Measurements from ENCODE around the gene NFIC.

Gene NFIC

GRCh38 chr19:3458229-3459088 lies 92.1 kb downstream of the NFIC start:
- Histone ChIP-seq H2AFZ (ENCODE audit: low read depth, low read length) (no peak overlapping the region), H3K9me3 (ENCODE audit: low read length) (no peaks in the 10 kb centered on the region), H3K36me3 (ENCODE audit: insufficient read depth, low read length) (no peaks in the 10 kb centered on the region), H3K27me3 (ENCODE audit: insufficient read depth, low read length) (peaks cover 19% of the 10 kb centered on the region), H3K4me1 (ENCODE audit: insufficient read depth, low read length) (peaks cover 20% of the 10 kb centered on the region), H3K4me3 (ENCODE audit: low read length) (no peak overlapping the region)

- H2AFZ ChIP-seq (ENCODE audit: low read depth, low read length) = no peak overlapping the region
- H3K9me3 ChIP-seq (ENCODE audit: low read length) = no peaks in the 10 kb centered on the region
- peaks cover 19% of the 10 kb centered on the region for H3K27me3 ChIP-seq (ENCODE audit: insufficient read depth, low read length)
- H3K36me3 ChIP-seq (ENCODE audit: insufficient read depth, low read length) = no peaks in the 10 kb centered on the region
- H3K4me1 ChIP-seq (ENCODE audit: insufficient read depth, low read length) = peaks cover 20% of the 10 kb centered on the region
- H3K4me3 ChIP-seq (ENCODE audit: low read length) = no peak overlapping the region
Observed at GRCh38 chr19:3459089-3459881, 92.9 kb downstream of the NFIC start.

- no peak overlapping the region for H3K4me3 ChIP-seq (ENCODE audit: low read length)
- no peaks in the 10 kb centered on the region for H3K36me3 ChIP-seq (ENCODE audit: insufficient read depth, low read length)
- H3K4me1 ChIP-seq (ENCODE audit: insufficient read depth, low read length) = peaks cover 20% of the 10 kb centered on the region
- H3K9me3 ChIP-seq (ENCODE audit: low read length) = no peaks in the 10 kb centered on the region
- H2AFZ ChIP-seq (ENCODE audit: low read depth, low read length) = no peak overlapping the region
- peaks cover 19% of the 10 kb centered on the region for H3K27me3 ChIP-seq (ENCODE audit: insufficient read depth, low read length)
Observed at GRCh38 chr19:3459965-3460582, 93.7 kb downstream of the NFIC start.

- H3K27me3 ChIP-seq (ENCODE audit: insufficient read depth, low read length) = peaks cover 7% of the 10 kb centered on the region
- no peaks in the 10 kb centered on the region for H3K36me3 ChIP-seq (ENCODE audit: insufficient read depth, low read length)
- peaks cover 13% of the 10 kb centered on the region for H3K4me1 ChIP-seq (ENCODE audit: insufficient read depth, low read length)
- H3K4me3 ChIP-seq (ENCODE audit: low read length) = no peak overlapping the region
- no peak overlapping the region for H2AFZ ChIP-seq (ENCODE audit: low read depth, low read length)
- H3K9me3 ChIP-seq (ENCODE audit: low read length) = peaks cover 3% of the 10 kb centered on the region
Observed at GRCh38 chr19:3462991-3463713, 96.8 kb downstream of the NFIC start.

GRCh38 chr19:3463714-3464586 lies 97.6 kb downstream of the NFIC start:
- Histone ChIP-seq H3K9me3 (ENCODE audit: low read length) (peaks cover 3% of the 10 kb centered on the region), H3K4me3 (ENCODE audit: low read length) (no peak overlapping the region), H3K36me3 (ENCODE audit: insufficient read depth, low read length) (no peaks in the 10 kb centered on the region), H3K27me3 (ENCODE audit: insufficient read depth, low read length) (no peaks in the 10 kb centered on the region), H2AFZ (ENCODE audit: low read depth, low read length) (no peak overlapping the region), H3K4me1 (ENCODE audit: insufficient read depth, low read length) (peaks cover 5% of the 10 kb centered on the region)

- Histone ChIP-seq H3K4me1 (ENCODE audit: insufficient read depth, low read length) (no peaks in the 10 kb centered on the region), H3K36me3 (ENCODE audit: insufficient read depth, low read length) (no peaks in the 10 kb centered on the region), H3K27me3 (ENCODE audit: insufficient read depth, low read length) (peaks cover 6% of the 10 kb centered on the region), H3K4me3 (ENCODE audit: low read length) (no peak overlapping the region), H2AFZ (ENCODE audit: low read depth, low read length) (no peak overlapping the region), H3K9me3 (ENCODE audit: low read length) (peaks cover 3% of the 10 kb centered on the region)
Observed at GRCh38 chr19:3464587-3465235, 98.3 kb downstream of the NFIC start.

GRCh38 chr19:3465552-3465951 lies 99.2 kb downstream of the NFIC start:
- Histone ChIP-seq H2AFZ (ENCODE audit: low read depth, low read length) (no peak overlapping the region), H3K9me3 (ENCODE audit: low read length) (peaks cover 3% of the 10 kb centered on the region), H3K36me3 (ENCODE audit: insufficient read depth, low read length) (no peaks in the 10 kb centered on the region), H3K27me3 (ENCODE audit: insufficient read depth, low read length) (peaks cover 13% of the 10 kb centered on the region), H3K4me1 (ENCODE audit: insufficient read depth, low read length) (no peaks in the 10 kb centered on the region), H3K4me3 (ENCODE audit: low read length) (no peak overlapping the region)

- Histone ChIP-seq H3K4me3 (ENCODE audit: low read length) (no peak overlapping the region), H3K36me3 (ENCODE audit: insufficient read depth, low read length) (no peaks in the 10 kb centered on the region), H3K27me3 (ENCODE audit: insufficient read depth, low read length) (peaks cover 20% of the 10 kb centered on the region), H2AFZ (ENCODE audit: low read depth, low read length) (no peak overlapping the region), H3K4me1 (ENCODE audit: insufficient read depth, low read length) (no peaks in the 10 kb centered on the region), H3K9me3 (ENCODE audit: low read length) (peaks cover 3% of the 10 kb centered on the region)
Observed at GRCh38 chr19:3466635-3467034, 100.3 kb downstream of the NFIC start.

- no peak overlapping the region for H2AFZ ChIP-seq (ENCODE audit: low read depth, low read length)
Observed at GRCh38 chr19:3467437-3468198, 101.2 kb downstream of the NFIC start.

GRCh38 chr19:3468211-3468610 lies 101.8 kb downstream of the NFIC start:
- Histone ChIP-seq H2AFZ (ENCODE audit: low read depth, low read length) (no peak overlapping the region), H3K9me3 (ENCODE audit: low read length) (peaks cover 3% of the 10 kb centered on the region), H3K4me3 (ENCODE audit: low read length) (no peak overlapping the region), H3K36me3 (ENCODE audit: insufficient read depth, low read length) (no peaks in the 10 kb centered on the region), H3K4me1 (ENCODE audit: insufficient read depth, low read length) (no peaks in the 10 kb centered on the region), H3K27me3 (ENCODE audit: insufficient read depth, low read length) (peaks cover 20% of the 10 kb centered on the region)

More at GRCh38 chr19:3467437-3468198, 101.2 kb downstream of the NFIC start:
- Histone ChIP-seq H3K27me3 (ENCODE audit: insufficient read depth, low read length) (peaks cover 20% of the 10 kb centered on the region), H3K9me3 (ENCODE audit: low read length) (peaks cover 3% of the 10 kb centered on the region), H3K4me1 (ENCODE audit: insufficient read depth, low read length) (no peaks in the 10 kb centered on the region), H3K36me3 (ENCODE audit: insufficient read depth, low read length) (no peaks in the 10 kb centered on the region), H3K4me3 (ENCODE audit: low read length) (no peak overlapping the region)

All from neuron (in vitro differentiated cells).